GM23338 (cell line): ENCODE data around the gene KCNIP3. TPM values are rescaled to one million over a fixed set of nuclear protein-coding genes. Genes with fewer than 3 reads are reported as not detected.

Experiments
- ATAC-seq: fragments of 200-7000 bp; cut with Tn5 transposase; 3 replicates; pipeline ENCODE4 v1.9.1; 2020
- DNase-seq: peaks from one replicate; pipeline ENCODE4 v3.0.0-alpha.2; 2015; ENCODE audit warnings: low spot score
- H2AFZ ChIP-seq: fragments of 200-600 bp; sonication (generic); 2 replicates; pipeline ENCODE4 v1.8.0; 2016; ENCODE audit warnings: antibody characterized with exemption, mild to moderate bottlenecking, moderate library complexity
- H3F3A ChIP-seq: fragments of 200-600 bp; sonication (generic); replicated peaks from 2 replicates; pipeline ENCODE4 v1.8.0; 2017; ENCODE audit warnings: antibody characterized with exemption, mixed run types, low read depth
- H3K27ac ChIP-seq: fragments of 200-600 bp; sonication (generic); 2 replicates; pipeline ENCODE4 v1.6.1; 2016; ENCODE audit warnings: low read depth
- H3K27me3 ChIP-seq: fragments of 200-600 bp; sonication (generic); 2 replicates; pipeline ENCODE4 v1.8.0; 2016; ENCODE audit warnings: mild to moderate bottlenecking, mixed run types, moderate library complexity; ENCODE audit not compliant: insufficient read depth
- H3K36me3 ChIP-seq: fragments of 200-600 bp; sonication (generic); 2 replicates; pipeline ENCODE4 v1.8.0; 2016; ENCODE audit warnings: mild to moderate bottlenecking; ENCODE audit not compliant: insufficient read depth
- H3K4me1 ChIP-seq: fragments of 200-600 bp; sonication (generic); 2 replicates; pipeline ENCODE4 v1.8.0; 2016; ENCODE audit warnings: mild to moderate bottlenecking, moderate library complexity; ENCODE audit not compliant: insufficient read depth
- H3K4me2 ChIP-seq: fragments of 200-600 bp; sonication (generic); 2 replicates; pipeline ENCODE4 v1.7.1; 2017; ENCODE audit warnings: mixed run types
- H3K4me3 ChIP-seq: fragments of 200-600 bp; sonication (generic); 2 replicates; pipeline ENCODE4 v1.6.1; 2016; ENCODE audit warnings: mixed run types
- H3K79me2 ChIP-seq: fragments of 200-600 bp; sonication (generic); replicated peaks from 2 replicates; pipeline ENCODE4 v1.8.0; 2017; ENCODE audit warnings: mild to moderate bottlenecking; ENCODE audit not compliant: insufficient read depth
- H3K9me2 ChIP-seq: fragments of 200-600 bp; sonication (generic); 2 replicates; pipeline ENCODE4 v1.8.0; 2017; ENCODE audit not compliant: insufficient read depth
- H4K20me1 ChIP-seq: fragments of 200-600 bp; sonication (generic); replicated peaks from 2 replicates; pipeline ENCODE4 v1.8.0; 2017; ENCODE audit warnings: mild to moderate bottlenecking; ENCODE audit not compliant: insufficient read depth
- H3K27ac Mint-ChIP-seq: 2 replicates; pipeline ENCODE4 v1.8.0; 2020; ENCODE audit warnings: inconsistent platforms, mild to moderate bottlenecking, moderate library complexity, mixed read lengths
- H3K27me3 Mint-ChIP-seq: 3 replicates; pipeline ENCODE4 v1.8.0; 2022; ENCODE audit warnings: low read depth, mild to moderate bottlenecking, moderate library complexity, mixed read lengths, inconsistent platforms; ENCODE audit not compliant: insufficient read depth, poor library complexity
- H3K36me3 Mint-ChIP-seq: 3 replicates; pipeline ENCODE4 v1.8.0; 2021; ENCODE audit warnings: low read depth, mild to moderate bottlenecking, inconsistent platforms, moderate library complexity, mixed read lengths
- H3K4me1 Mint-ChIP-seq: 3 replicates; pipeline ENCODE4 v1.8.0; 2020; ENCODE audit warnings: mild to moderate bottlenecking, inconsistent platforms, mixed read lengths
- H3K4me3 Mint-ChIP-seq: 3 replicates; pipeline ENCODE4 v1.8.0; 2021; ENCODE audit warnings: moderate library complexity, mild to moderate bottlenecking, inconsistent platforms, mixed read lengths
- H3K9me3 Mint-ChIP-seq: 3 replicates; pipeline ENCODE4 v1.8.0; 2020; ENCODE audit warnings: moderate library complexity, mild to moderate bottlenecking, inconsistent platforms, mixed read lengths
- STAT1 ChIP-seq: IDR thresholded peaks from one replicate; pipeline ENCODE4 v1.6.1; 2016; ENCODE audit warnings: antibody characterized with exemption; ENCODE audit not compliant: unreplicated experiment
- ZNF331 ChIP-seq: fragments of 250-450 bp; sonication (Bioruptor Pico); IDR thresholded peaks from 2 replicates; pipeline ENCODE4 v1.5.0; 2020; ENCODE audit warnings: low read depth, mild to moderate bottlenecking, moderate library complexity
- polyA plus RNA-seq: library from polyadenylated mRNA; unstranded; fragments of >200 nt; fragmentation: Nextera tagmentation; extraction: Ambion mirVana; gene quantifications from 2 replicates; pipeline ENCODE4 v1.2.1, GENCODE V29; 2016
- total RNA-seq: library from RNA; depleted of rRNA; stranded (reverse); fragments of >200 nt; shearing (Covaris generic); gene quantifications from 2 replicates; pipeline ENCODE4 v1.2.3, GENCODE V29; 2014
- TF ChIP-seq, protein P1 (sequence below): IDR thresholded peaks from one replicate; pipeline ENCODE4 v1.6.1; 2018; ENCODE audit warnings: antibody characterized with exemption; ENCODE audit not compliant: unreplicated experiment
- TF ChIP-seq, protein P2 (sequence below): fragments of 250-450 bp; sonication (Bioruptor Pico); IDR thresholded peaks from 2 replicates; pipeline ENCODE4 v1.5.0; 2020; ENCODE audit warnings: mild to moderate bottlenecking, moderate library complexity

KCNIP3 gene
- total and polyA plus RNA-seq, 2 experiments from 2014 or later, result 0.32 to 0.83 TPM

DNA sequence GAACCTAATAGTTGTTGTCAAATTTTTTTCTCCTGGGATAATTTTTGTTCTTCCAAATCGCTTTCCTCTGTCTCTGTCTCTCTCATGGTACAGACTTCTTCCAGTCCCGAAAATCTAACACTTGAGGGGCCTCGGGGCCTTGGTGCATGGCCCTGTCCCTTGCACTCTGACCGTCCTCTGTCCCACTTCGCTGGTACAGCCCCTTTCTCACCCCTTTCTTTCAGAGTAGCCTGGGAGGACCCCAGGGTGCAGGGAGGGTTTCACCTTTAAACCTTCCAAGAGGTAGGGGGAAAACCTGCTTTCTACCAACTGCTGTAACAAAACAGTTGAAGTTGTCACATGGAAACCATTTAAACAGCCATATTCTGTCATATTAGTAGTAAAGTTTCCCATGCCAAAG lies 83.1 kb downstream of the KCNIP3 start (continued):
- TF ChIP-seq, protein P1, sequence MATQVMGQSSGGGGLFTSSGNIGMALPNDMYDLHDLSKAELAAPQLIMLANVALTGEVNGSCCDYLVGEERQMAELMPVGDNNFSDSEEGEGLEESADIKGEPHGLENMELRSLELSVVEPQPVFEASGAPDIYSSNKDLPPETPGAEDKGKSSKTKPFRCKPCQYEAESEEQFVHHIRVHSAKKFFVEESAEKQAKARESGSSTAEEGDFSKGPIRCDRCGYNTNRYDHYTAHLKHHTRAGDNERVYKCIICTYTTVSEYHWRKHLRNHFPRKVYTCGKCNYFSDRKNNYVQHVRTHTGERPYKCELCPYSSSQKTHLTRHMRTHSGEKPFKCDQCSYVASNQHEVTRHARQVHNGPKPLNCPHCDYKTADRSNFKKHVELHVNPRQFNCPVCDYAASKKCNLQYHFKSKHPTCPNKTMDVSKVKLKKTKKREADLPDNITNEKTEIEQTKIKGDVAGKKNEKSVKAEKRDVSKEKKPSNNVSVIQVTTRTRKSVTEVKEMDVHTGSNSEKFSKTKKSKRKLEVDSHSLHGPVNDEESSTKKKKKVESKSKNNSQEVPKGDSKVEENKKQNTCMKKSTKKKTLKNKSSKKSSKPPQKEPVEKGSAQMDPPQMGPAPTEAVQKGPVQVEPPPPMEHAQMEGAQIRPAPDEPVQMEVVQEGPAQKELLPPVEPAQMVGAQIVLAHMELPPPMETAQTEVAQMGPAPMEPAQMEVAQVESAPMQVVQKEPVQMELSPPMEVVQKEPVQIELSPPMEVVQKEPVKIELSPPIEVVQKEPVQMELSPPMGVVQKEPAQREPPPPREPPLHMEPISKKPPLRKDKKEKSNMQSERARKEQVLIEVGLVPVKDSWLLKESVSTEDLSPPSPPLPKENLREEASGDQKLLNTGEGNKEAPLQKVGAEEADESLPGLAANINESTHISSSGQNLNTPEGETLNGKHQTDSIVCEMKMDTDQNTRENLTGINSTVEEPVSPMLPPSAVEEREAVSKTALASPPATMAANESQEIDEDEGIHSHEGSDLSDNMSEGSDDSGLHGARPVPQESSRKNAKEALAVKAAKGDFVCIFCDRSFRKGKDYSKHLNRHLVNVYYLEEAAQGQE, result no peak
- TF ChIP-seq, protein P2, sequence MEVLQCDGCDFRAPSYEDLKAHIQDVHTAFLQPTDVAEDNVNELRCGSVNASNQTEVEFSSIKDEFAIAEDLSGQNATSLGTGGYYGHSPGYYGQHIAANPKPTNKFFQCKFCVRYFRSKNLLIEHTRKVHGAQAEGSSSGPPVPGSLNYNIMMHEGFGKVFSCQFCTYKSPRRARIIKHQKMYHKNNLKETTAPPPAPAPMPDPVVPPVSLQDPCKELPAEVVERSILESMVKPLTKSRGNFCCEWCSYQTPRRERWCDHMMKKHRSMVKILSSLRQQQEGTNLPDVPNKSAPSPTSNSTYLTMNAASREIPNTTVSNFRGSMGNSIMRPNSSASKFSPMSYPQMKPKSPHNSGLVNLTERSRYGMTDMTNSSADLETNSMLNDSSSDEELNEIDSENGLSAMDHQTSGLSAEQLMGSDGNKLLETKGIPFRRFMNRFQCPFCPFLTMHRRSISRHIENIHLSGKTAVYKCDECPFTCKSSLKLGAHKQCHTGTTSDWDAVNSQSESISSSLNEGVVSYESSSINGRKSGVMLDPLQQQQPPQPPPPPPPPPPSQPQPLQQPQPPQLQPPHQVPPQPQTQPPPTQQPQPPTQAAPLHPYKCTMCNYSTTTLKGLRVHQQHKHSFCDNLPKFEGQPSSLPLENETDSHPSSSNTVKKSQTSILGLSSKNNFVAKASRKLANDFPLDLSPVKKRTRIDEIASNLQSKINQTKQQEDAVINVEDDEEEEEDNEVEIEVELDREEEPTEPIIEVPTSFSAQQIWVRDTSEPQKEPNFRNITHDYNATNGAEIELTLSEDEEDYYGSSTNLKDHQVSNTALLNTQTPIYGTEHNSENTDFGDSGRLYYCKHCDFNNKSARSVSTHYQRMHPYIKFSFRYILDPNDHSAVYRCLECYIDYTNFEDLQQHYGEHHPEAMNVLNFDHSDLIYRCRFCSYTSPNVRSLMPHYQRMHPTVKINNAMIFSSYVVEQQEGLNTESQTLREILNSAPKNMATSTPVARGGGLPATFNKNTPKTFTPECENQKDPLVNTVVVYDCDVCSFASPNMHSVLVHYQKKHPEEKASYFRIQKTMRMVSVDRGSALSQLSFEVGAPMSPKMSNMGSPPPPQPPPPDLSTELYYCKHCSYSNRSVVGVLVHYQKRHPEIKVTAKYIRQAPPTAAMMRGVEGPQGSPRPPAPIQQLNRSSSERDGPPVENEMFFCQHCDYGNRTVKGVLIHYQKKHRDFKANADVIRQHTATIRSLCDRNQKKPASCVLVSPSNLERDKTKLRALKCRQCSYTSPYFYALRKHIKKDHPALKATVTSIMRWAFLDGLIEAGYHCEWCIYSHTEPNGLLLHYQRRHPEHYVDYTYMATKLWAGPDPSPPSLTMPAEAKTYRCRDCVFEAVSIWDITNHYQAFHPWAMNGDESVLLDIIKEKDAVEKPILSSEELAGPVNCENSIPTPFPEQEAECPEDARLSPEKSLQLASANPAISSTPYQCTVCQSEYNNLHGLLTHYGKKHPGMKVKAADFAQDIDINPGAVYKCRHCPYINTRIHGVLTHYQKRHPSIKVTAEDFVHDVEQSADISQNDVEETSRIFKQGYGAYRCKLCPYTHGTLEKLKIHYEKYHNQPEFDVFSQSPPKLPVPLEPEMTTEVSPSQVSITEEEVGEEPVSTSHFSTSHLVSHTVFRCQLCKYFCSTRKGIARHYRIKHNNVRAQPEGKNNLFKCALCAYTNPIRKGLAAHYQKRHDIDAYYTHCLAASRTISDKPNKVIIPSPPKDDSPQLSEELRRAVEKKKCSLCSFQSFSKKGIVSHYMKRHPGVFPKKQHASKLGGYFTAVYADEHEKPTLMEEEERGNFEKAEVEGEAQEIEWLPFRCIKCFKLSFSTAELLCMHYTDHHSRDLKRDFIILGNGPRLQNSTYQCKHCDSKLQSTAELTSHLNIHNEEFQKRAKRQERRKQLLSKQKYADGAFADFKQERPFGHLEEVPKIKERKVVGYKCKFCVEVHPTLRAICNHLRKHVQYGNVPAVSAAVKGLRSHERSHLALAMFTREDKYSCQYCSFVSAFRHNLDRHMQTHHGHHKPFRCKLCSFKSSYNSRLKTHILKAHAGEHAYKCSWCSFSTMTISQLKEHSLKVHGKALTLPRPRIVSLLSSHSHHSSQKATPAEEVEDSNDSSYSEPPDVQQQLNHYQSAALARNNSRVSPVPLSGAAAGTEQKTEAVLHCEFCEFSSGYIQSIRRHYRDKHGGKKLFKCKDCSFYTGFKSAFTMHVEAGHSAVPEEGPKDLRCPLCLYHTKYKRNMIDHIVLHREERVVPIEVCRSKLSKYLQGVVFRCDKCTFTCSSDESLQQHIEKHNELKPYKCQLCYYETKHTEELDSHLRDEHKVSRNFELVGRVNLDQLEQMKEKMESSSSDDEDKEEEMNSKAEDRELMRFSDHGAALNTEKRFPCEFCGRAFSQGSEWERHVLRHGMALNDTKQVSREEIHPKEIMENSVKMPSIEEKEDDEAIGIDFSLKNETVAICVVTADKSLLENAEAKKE (CRISPR knock-in tag), result no peak
- no peak for TF ChIP-seq ZNF331 (CRISPR knock-in tag)

DNA sequence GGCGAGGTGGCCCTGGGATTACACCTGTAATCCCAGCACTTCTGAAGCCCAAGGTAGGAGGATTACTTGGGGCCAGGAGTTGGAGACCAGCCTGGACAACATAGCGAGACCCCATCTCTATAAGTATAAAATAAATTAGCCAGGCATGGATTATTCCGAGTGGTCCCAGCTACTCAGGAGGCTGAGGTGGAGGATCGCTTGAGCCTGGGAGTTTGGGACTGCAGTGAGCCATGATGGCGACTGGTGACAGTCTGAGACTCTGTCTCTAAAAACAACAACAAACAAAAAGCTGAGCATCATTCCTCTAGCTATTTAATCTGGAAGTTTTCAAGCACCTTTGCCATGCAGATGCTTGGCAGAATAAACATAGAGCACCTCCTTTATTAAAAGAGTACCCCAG lies 83.6 kb downstream of the KCNIP3 start:
- no peak overlapping the region for H2AFZ ChIP-seq
- H3K4me1 ChIP-seq, result no peaks in the 10 kb centered on the region; the same call in 1 of the 2 replicates
- no peaks in the 10 kb centered on the region; the same call in 1 of the 2 replicates for H3K27me3 ChIP-seq
- no peak for ATAC-seq
- no peaks in the 10 kb centered on the region for H3F3A ChIP-seq
- H4K20me1 ChIP-seq, result no peaks in the 10 kb centered on the region
- peaks cover 10% of the 10 kb centered on the region for H3K4me1 Mint-ChIP-seq
- H3K27ac ChIP-seq, result no peak overlapping the region
- no peaks in the 10 kb centered on the region for H3K9me3 Mint-ChIP-seq
- H3K9me2 ChIP-seq, result no peaks in the 10 kb centered on the region
- DNase-seq, result no peak
- no peak overlapping the region for H3K4me3 Mint-ChIP-seq
- H3K4me3 ChIP-seq, result no peak overlapping the region
- no peaks in the 10 kb centered on the region for H3K79me2 ChIP-seq
- H3K36me3 Mint-ChIP-seq, result no peaks in the 10 kb centered on the region
- peaks cover 5% of the 10 kb centered on the region for H3K27me3 Mint-ChIP-seq
- H3K36me3 ChIP-seq, result no peaks in the 10 kb centered on the region
- H3K27ac Mint-ChIP-seq, result no peak overlapping the region
- no peak overlapping the region for H3K4me2 ChIP-seq
- TF ChIP-seq STAT1, result no peak
- TF ChIP-seq, protein P1, result no peak
